DMS153 (cell line): Measurements from ENCODE around the gene C3orf33.
A peak's percentile ranks its signal among the peaks of the same experiment; 100 is the strongest.

Experiments
- DNase-seq: peaks from one replicate; lab custom pipeline; 2025; lab: John Stamatoyannopoulos, UW

Gene C3orf33

DNA sequence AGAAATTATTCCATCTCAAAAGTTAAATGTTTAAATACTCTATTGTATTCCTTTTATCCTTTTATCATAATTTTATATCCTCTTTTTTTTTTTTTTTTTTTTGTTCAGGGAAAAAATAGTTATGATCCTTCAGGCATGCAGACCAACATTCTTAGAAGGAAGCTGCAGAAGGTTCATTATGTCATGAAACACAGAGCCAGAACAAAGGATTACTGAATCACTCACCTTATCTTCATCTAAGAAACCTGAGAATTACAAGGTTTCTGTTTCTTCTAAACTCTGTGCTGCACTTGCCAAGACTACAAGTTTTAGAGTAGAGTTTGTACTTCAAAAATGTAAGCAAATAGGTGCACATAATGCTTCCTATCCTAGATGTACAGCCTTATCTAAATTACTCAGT lies 64.5 kb downstream of the C3orf33 start:
- DNase-seq = no peak

DNA sequence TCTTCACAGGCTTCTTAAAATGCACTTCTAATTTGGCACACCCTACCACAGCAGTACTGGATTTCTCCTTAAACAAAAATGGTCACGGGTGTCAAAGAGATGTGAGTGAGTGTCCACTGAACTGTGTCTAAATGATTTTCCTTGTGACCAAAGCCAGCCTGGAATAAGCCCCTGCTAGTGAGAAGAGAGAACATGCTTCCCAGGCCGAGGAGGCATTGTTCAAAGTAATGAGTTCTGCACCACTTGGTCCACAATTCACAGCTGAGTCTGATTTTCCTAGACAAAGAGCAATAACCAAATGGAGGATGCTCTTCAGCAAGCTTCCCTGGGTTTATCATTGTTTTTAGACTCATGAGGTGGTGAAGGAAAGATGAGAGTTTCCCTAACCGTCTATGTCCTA lies 65.0 kb downstream of the C3orf33 start:
- DNase-seq = no peak

DNA sequence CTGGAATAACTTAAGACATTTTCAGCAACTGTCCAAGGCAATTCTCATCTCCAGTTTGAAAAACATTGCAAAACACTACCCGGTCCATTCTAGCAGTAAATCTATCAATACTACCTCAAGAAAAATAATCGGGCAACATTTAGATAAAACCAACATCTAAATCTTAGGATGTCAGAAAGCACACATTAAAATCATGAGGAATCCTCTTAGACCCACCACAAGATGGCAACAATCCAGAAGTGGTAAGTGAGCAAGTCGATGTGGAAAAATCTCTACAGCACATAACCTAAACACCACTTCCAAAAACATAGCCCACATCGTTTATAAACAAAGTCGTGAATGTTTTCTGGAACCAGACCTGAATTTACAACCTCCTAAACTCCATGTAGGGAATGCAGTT lies 66.9 kb downstream of the C3orf33 start:
- DNase-seq = no peak

DNA sequence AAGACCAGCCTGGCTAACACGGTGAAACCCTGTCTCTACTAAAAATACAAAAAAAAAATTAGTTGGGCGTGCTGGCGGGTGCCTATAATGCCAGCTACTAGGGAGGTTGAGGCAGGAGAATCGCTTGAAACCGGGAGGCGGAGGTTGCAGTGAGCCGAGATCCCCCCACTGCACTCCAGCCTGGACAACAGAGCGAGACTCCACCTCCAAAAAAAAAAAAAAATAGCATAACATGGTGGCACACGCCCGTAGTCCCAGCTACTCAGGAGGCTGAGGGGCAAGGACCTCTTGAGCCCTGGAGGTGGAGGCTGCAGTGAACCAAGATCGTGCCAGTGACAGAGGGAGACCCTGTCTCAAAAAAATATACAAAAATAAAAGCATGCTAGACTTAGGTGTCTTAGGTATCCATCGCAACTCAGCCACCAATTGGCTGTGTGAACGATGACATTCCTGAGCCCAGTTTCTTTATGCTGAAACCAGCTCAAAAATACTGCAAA lies 67.5 kb downstream of the C3orf33 start:
- no peak for DNase-seq

DNA sequence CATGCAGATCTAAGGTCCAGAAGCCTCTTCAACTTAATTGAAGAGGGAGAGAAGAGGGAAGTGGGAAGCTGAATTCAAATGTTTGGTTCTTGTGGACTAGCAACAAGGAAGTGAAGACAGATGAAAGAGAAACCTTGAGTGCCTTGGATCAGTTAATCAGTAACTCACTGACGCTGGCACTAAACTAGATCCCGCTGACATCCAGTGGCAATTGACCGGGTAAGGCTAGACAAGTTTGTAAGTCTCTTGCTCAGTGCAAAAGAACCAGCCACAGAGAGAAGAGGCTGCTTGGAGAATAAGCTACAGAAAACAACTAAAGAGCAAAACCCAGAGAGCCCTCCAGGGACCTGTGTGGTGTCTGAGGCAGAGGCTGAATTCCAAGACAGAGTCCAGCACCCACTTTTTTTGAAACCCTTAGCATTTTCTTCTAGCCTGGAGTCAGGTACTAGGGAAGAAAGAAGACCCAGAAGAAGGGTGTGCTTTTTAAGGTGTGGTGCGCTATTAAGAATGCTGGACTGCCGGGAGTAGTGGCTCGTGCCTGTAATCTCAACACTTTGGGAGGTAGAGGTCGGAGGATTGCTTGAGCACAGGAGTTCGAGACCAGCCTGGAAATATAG lies 68.1 kb downstream of the C3orf33 start:
- DNase-seq = no peak

DNA sequence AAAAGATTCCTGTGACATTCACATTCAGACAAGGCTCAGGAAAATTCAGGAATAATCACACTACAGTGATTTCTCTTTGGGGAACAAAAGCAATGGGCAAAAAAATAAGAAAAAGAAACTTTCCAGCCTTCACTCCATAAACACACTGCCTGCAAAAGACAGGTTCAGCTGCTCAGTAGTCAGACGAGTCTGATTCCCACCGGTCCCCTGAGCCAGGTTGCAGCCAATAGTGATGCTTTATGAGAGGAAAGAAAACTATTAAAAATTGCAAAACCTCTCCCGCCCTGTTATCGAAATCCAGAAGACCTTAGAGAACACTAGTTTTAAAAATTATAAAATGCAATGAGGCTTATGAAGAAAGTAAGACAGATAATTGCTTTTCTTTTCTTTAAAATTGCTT lies 69.7 kb downstream of the C3orf33 start:
- DNase-seq = no peak

DNA sequence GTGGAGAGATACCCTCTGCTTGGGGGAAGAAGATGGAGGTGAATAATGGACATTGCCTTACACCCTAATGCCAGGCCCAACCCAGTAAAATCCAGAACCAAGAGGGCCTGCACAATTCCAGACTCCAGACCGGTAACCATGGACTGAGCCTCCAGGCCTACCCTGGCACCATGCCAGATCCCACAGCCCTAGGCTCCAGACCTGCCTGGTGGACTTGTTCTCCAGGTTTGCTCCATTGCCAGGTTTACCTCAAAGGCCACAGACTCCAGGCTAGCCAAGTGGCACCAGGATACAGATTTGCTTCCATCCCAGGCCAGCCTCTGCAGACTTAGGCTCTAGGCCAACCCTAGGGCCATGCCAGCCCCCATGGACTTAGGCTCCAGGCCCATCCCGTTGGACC lies 75.2 kb downstream of the C3orf33 start:
- DNase-seq = no peak

DNA sequence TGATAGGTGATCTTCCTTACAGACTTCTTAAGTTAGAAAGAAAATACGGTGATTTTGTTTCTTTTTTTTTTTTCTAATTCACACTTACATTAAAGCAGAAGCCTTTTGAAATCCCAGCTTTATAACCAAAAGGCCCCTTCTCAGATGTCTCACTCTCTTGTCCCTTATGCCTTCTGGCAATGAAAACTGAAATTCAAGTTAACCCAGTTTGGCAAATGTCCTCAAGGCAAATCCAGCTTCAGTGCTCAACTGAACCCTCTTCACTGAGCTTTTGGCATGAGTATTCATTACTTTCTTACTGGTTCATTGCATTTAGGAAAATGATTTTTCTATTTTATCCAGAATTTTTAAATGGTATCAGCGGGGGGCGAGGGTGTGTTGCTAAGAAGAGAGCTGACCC lies 78.2 kb downstream of the C3orf33 start:
- DNase-seq = no peak

DNA sequence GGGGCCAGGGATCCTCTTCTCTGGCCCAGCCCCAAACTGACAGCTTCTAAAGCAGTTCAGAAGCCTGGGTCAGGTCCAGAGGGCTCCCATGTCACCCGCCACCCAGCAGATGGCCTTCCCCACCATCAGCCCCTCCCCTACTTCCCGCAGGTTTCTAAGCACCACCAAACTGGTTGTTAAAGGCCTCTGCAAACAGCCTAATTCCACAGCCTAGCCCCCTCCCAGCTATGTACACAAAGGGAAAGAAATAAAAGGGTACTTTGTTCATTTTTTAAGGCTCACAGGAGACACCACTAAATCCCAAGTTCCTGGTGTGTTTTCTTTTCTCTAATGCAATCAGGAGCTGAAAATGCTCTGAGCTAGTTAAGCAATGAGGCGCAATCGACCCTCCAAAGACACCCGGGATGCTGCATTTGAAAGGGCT lies 91.8 kb downstream of the C3orf33 start:
- DNase-seq = peak; percentile 3
